Measurements from ENCODE around the gene IPO11.

The IPO11 gene

DNA sequence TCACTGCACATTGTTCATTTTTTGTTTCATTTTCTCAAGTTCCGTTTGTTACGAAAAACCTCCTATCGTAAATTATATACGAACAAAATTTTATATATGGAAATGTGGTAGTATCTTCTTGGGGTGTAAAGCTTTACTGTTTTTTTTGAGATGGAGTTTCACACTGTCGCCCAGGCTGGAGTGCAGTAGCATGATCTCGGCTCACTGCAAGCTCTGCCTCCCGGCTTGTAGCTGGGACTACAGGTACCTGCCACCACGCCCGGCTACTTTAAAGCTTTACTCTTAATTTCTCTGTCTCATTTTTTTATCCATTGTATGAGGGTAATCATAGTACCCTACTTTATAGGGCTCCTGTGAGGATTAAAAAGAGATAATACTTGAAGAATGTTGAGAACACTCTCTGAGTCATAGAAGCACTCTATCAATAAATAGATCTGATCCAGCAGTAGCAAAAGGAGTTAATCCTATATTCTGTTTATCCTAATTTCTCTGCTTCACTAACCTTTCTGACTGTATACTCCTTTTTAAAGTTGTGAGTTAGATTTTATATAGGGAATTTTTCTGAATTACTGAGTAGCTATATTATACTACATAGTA, 160.5 kb downstream of the IPO11 start:
- DNase-seq (ENCODE audit: low spot score), result no peak

- DNase-seq (ENCODE audit: low spot score), result no peak
Observed at GRCh38 chr5:62574599-62574998, 162.0 kb downstream of the IPO11 start.

GRCh38 chr5:62575066-62575465, 162.5 kb downstream of the IPO11 start:
- DNase-seq (ENCODE audit: low spot score), result no peak

DNA sequence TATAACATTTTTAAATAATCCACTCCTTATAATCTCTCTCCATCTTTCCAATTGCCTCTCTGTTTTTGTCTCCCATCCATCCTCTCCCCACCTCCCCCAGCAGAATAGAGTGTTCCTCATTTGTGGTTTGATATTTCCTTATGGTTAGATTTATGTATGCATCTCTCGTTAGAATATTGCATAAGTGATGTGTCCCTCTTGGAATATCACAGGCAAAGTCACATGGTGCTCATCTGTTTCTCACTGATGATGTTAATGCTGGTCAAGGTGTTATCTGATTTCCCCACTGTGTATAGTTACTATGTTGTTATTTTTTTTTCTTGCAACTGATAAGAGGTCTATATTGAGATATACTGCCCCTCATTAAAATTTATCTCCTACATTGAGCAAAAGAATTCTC, 162.9 kb downstream of the IPO11 start:
- DNase-seq (ENCODE audit: low spot score), result no peak

GRCh38 chr5:62576570-62577170, 164.1 kb downstream of the IPO11 start:
- no peak for DNase-seq (ENCODE audit: low spot score)

GRCh38 chr5:62577488-62577887, 164.9 kb downstream of the IPO11 start:
- DNase-seq (ENCODE audit: low spot score), result no peak

DNA sequence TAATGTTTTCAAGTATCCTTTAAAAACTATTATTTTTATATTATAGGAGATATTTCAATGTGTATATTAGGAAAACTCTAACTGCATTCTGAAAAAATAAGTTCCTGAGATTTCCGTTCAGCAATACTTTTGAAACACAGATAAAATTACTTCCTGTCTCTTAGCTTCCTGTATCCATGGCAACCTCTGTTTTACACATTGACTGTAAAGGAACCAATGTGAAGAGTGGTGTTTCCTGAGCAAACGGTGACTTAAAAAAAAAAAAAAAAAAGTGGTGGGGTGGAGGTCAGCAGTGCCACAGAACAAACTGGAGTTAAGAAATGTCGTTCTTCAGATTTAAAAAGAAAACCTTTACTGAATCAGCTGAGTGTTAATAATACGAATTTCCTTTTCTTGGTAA, 166.0 kb downstream of the IPO11 start, which contains the start of gene LRRC70:
Gene LRRC70, plus strand, starts transcription at position 280 of the 400 bp plus-strand sequence. CDS start 620 bp downstream, outside the sequence.
- peak; percentile 11 for DNase-seq (ENCODE audit: low spot score)

GRCh38 chr5:62579761-62580160, 167.2 kb downstream of the IPO11 start:
- DNase-seq (ENCODE audit: low spot score), result no peak

DNA sequence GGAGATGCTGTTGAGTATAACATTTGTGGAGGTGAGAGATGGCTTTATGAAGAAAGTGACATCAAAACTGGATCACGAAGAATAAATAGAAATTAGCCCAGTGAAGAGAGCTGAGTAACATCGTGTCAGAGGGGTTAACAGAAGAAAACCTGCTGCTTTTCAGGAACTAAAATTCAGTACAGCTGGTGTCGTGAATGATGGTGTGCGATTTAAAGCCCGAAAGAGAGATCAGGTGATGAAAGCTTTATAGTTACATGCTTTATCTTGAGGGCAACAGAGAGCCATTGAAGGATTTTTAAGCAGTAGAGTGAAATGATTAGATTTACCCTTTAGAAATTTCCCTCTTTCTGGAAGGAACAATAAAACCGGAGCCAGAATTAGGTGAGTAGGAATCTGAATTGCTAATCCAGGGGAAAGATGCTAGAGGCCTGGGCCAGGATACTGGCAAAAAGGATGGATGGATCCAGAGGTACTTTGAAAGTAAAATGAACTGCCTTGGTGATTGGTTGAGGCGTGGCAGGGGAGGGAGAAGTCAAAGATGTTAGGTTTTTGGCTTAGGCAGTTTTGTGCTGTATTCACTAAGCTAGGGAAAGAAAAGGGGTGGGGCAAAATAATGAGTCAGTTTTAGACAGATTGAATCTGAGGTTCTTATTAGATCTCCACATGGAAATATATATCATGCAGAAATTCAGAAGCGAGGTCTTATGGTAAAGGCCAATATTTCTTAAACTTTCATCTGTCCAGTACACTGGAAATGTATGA, 169.5 kb downstream of the IPO11 start:
- no peak for DNase-seq (ENCODE audit: low spot score)

DNA sequence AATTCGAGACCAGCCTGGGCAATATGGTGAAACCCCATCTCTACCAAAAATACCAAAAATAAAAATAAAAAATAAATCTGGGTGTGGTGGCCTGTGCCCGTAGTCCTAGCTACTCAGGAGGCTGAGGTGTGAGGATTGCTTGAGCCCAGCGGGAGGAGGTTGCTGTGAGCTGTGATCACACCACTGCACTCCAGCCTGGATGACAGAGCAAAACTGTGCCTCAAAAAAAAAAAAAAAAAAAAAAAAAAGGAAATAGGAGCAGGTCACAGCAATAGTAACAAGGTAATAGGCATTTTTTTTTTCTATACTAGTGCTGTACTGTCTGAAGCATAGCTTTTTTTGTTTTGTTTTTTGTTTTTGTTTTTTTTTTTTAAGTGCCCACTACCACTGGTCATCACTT, 171.8 kb downstream of the IPO11 start:
- no peak for DNase-seq (ENCODE audit: low spot score)

DNA sequence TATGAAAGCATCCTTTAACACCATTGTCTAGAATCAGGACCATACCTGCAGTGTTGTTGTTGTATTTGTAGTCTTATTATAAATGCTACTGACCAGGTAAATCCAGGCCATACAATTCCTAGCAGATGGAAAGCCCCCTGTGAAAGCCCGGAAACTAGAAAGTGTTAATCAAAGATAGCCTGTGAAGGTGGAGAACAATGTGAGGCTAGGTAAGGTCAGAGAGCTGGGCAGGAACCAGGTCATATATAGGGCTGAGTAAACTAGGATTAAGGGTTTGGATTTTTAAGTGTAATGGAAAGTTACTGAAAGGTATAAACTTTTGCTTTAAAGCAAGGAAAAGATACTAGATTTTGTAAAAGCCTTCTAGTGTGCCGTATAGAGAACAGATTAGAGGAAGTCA, 172.7 kb downstream of the IPO11 start:
- DNase-seq (ENCODE audit: low spot score), result no peak

- DNase-seq (ENCODE audit: low spot score), result no peak
Observed at GRCh38 chr5:62585751-62586150, 173.2 kb downstream of the IPO11 start.

GRCh38 chr5:62587737-62588136, 175.2 kb downstream of the IPO11 start:
- DNase-seq (ENCODE audit: low spot score), result no peak

- DNase-seq (ENCODE audit: low spot score), result no peak
Observed at GRCh38 chr5:62588668-62589067, 176.1 kb downstream of the IPO11 start.

DNA sequence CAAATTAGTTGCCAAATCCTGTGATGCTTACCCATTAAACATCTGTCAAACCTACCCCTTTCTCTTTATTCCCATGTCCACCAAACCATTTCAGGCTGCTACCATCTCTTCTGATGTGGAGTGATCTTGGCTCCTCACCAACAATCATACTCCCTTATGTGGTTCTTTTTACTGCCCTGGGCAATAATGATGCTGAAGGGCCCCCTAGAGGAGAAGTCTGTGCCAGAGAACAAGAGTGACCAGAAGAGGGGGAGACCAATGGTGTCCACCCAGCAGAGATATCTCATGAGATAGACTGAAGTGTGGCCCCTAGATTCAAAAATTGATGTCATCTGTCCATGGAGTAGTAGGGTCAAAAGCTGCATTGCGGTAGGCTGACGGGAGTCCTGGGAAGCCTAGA, 176.9 kb downstream of the IPO11 start:
- DNase-seq (ENCODE audit: low spot score), result no peak

GRCh38 chr5:62590387-62590786, 177.8 kb downstream of the IPO11 start:
- no peak for DNase-seq (ENCODE audit: low spot score)

DNA sequence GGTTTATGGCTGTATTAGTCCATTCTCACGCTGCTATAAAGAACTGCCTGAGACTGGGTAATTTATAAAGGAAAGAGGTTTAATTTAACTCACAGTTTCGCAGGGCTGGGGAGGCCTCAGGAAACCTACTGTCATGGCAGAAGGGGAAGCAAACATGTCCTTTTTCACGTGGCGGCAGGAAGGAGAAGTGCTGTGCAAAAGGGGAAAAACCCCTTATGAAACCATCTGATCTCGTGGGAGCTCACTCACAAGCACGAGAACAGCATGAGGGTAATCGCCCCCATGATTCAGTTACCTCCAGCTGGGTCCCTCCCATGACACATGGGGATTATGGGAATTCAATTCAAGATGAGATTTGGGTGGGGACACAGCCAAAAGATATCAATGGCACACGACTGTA, 180.0 kb downstream of the IPO11 start:
- no peak for DNase-seq (ENCODE audit: low spot score)

DNA sequence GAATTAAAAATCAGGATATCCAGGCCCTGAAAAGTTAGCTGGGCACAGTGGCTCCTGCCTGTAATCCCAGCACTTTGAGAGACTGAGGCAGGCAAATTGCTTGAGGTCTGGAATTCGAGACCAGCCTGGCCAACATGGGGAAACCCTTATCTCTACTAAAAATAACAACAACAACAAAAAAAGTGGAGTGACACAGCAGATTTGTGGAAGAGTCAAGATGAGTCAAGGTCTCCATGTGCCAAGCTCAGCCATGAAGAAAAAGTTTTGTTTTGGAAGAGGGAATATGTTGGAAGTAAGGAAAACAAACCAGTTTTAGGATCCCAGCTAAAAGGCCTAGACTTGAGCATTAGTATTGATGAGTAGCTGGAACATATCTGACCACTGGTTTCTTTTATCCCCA, 180.8 kb downstream of the IPO11 start:
- no peak for DNase-seq (ENCODE audit: low spot score)

DNA sequence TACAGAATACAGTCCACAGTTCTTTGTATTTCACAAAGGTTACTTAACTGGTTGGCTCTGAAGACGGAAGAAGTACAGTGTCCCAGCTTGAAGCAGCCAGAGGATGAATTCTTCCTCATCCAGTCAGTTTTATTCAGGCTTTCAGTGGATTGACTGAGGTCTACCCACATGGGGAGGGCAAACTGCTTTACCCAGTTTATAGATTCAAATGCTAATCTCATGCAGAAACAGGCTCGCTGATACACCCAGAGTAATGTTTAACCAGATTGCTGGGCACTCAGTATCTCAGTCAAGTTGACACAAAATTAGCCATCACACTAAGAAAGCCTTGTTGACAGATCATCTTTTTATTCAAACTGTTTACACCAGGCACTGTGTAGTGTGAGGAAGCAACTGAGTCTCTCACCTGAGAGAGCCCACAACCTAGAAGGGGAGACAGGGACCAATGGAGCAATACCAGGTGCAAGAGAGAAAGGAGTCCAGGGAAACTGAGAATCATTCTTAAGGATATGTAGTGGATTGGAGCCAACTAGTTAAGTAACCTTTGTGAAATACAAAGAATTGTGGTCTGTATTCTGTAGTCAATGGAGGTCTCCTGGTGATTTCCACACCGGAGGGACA, 181.9 kb downstream of the IPO11 start:
- no peak for DNase-seq (ENCODE audit: low spot score)

DNA sequence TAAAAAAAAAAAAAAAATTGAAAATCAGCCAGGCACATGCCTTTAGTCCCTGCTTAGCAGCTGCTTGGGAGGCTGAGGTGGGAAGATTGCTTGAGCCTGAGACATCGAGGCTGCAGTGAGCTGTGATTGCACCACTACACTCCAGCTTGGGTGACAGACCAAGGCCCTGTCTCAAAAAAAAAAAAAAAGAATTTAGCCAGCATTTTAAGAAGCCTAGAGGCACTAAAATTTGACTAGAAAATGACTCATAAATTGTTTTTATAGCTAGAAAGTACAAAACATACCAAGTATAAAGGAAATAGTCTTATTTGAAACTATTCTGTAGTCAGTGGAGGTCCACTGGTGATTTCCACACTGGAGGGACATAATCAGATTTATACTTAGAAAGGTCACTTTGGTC, 183.5 kb downstream of the IPO11 start:
- DNase-seq (ENCODE audit: low spot score), result no peak

- no peak for DNase-seq (ENCODE audit: low spot score)
Observed at GRCh38 chr5:62596691-62597090, 184.1 kb downstream of the IPO11 start.

DNA sequence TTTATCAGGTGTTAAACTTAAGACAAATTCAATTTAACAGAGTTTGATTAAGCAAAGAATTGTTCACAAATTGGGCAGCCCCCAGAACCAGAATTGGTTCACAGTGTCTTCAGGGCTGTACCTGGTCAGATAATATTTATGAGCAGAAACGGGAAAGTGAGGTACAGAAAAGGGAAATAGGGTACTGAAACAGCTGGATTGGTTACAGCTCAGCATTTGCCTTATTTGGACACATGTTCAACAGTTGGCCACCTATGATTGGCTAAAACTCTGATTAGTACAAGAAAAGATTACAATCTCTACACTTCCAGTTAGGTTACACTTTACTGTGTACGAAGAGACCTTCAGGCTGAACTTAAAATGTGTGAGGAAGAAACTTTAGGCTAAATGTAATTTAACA, 184.8 kb downstream of the IPO11 start:
- no peak for DNase-seq (ENCODE audit: low spot score)

Measured in RKO (cell line).